Measurements from ENCODE around the gene PTPRD. TPM values are rescaled to one million over a fixed set of nuclear protein-coding genes. Genes with fewer than 3 reads are reported as not detected.

The PTPRD gene
- total and polyA plus RNA-seq, 2 donors (not counting 1 experiment from before 2014, with no cell fraction given) = not detected

- TF ChIP-seq EZH2 (IDR thresholded peaks at IDR 0.05; ENCODE audit: borderline replicate concordance, insufficient read depth, low read depth, low read length, poor library complexity, severe bottlenecking) (no peak), CTCF (IDR thresholded peaks at IDR 0.05) (no peak)
- CTCF ChIA-PET = no interaction called here
These were observed 933.4 kb downstream of the PTPRD start for GRCh38 chr9:9679433-9679832.

GRCh38 chr9:9674461-9674860 lies 938.3 kb downstream of the PTPRD start:
- H2AFZ ChIP-seq (ENCODE audit: insufficient read depth, low read depth, low read length, poor library complexity, severe bottlenecking) = no peak overlapping the region
- H3K79me2 ChIP-seq (ENCODE audit: control insufficient read depth, insufficient read depth, low read length) = no peaks in the 10 kb centered on the region
- DNase-seq (no peak), ATAC-seq (ENCODE audit: low read depth) (no peak)
- Mint-ChIP-seq H3K4me3 (no peak overlapping the region), H3K27ac (no peak overlapping the region), H3K4me1 (no peaks in the 10 kb centered on the region), H3K9me3 (ENCODE audit: insufficient read depth) (no peaks in the 10 kb centered on the region), H3K27me3 (peaks cover 3% of the 10 kb centered on the region)
- H3K36me3 ChIP-seq (replicated peaks in 1 of 2; ENCODE audit: control extremely low read depth in 1 of 2, control insufficient read depth in 1 of 2, extremely low read depth in 1 of 2, insufficient read depth in 2 of 2, low read length in 1 of 2) = no peaks in the 10 kb centered on the region
- no peaks in the 10 kb centered on the region for H4K20me1 ChIP-seq (ENCODE audit: control insufficient read depth, insufficient read depth, low read length, poor library complexity, severe bottlenecking)
- CTCF ChIA-PET = no interaction called here
- intact Hi-C loops (cut with micrococcal nuclease) = no loop called here
- H3K9ac ChIP-seq (ENCODE audit: low read length) = no peak overlapping the region
- no peaks in the 10 kb centered on the region for H3K4me1 ChIP-seq (ENCODE audit: control insufficient read depth in 2 of 2, insufficient read depth in 2 of 2, low read length in 2 of 2)
- H3K27ac ChIP-seq (ENCODE audit: low read length in 2 of 2) = no peak overlapping the region
- POLR2A ChIA-PET = no interaction called here
- no peaks in the 10 kb centered on the region for H3K9me3 ChIP-seq (ENCODE audit: control extremely low read depth in 1 of 3, control insufficient read depth in 2 of 3, insufficient read depth in 1 of 3, low read length in 2 of 3)
- no peak for TF ChIP-seq EZH2 (IDR thresholded peaks at IDR 0.05; ENCODE audit: borderline replicate concordance, insufficient read depth, low read depth, low read length, poor library complexity, severe bottlenecking)
- TF ChIP-seq CTCF (IDR thresholded peaks at IDR 0.05) = no peak
- no peak overlapping the region for H3K4me2 ChIP-seq (replicated peaks; ENCODE audit: low read depth, low read length, poor library complexity, severe bottlenecking)
- no peak overlapping the region for H3K4me3 ChIP-seq (ENCODE audit: control extremely low read depth in 1 of 5, extremely low read depth in 1 of 5, insufficient read depth in 1 of 5, low read depth in 2 of 5, low read length in 4 of 5)
- WGBS (ENCODE audit: insufficient coverage) = no CpG with 5 or more reads among the region's 3 CpGs
- no peaks in the 10 kb centered on the region for H3K27me3 ChIP-seq (replicated peaks in 1 of 4; ENCODE audit: control extremely low read depth in 1 of 4, control insufficient read depth in 3 of 4, insufficient read depth in 4 of 4, low read length in 3 of 4)

More at GRCh38 chr9:9679433-9679832, 933.4 kb downstream of the PTPRD start:
- Histone ChIP-seq H3K27me3 (replicated peaks in 1 of 4; ENCODE audit: control extremely low read depth in 1 of 4, control insufficient read depth in 3 of 4, insufficient read depth in 4 of 4, low read length in 3 of 4) (no peaks in the 10 kb centered on the region), H3K79me2 (ENCODE audit: control insufficient read depth, insufficient read depth, low read length) (no peaks in the 10 kb centered on the region), H3K36me3 (replicated peaks in 1 of 2; ENCODE audit: control extremely low read depth in 1 of 2, control insufficient read depth in 1 of 2, extremely low read depth in 1 of 2, insufficient read depth in 2 of 2, low read length in 1 of 2) (no peaks in the 10 kb centered on the region), H4K20me1 (ENCODE audit: control insufficient read depth, insufficient read depth, low read length, poor library complexity, severe bottlenecking) (no peaks in the 10 kb centered on the region), H3K4me1 (ENCODE audit: control insufficient read depth in 2 of 2, insufficient read depth in 2 of 2, low read length in 2 of 2) (no peaks in the 10 kb centered on the region), H3K4me3 (ENCODE audit: control extremely low read depth in 1 of 5, extremely low read depth in 1 of 5, insufficient read depth in 1 of 5, low read depth in 2 of 5, low read length in 4 of 5) (no peak overlapping the region), H3K27ac (ENCODE audit: low read length in 2 of 2) (no peak overlapping the region), H3K9ac (ENCODE audit: low read length) (no peak overlapping the region), H3K4me2 (replicated peaks; ENCODE audit: low read depth, low read length, poor library complexity, severe bottlenecking) (no peak overlapping the region), H3K9me3 (ENCODE audit: control extremely low read depth in 1 of 3, control insufficient read depth in 2 of 3, insufficient read depth in 1 of 3, low read length in 2 of 3) (no peaks in the 10 kb centered on the region), H2AFZ (ENCODE audit: insufficient read depth, low read depth, low read length, poor library complexity, severe bottlenecking) (no peak overlapping the region)
- DNase-seq (no peak), ATAC-seq (ENCODE audit: low read depth) (no peak)
- WGBS (ENCODE audit: insufficient coverage) = no CpG with 5 or more reads among the region's 3 CpGs
- H3K9me3 Mint-ChIP-seq (ENCODE audit: insufficient read depth) = no peaks in the 10 kb centered on the region
- H3K27ac Mint-ChIP-seq = no peak overlapping the region
- POLR2A ChIA-PET = no interaction called here
- H3K27me3 Mint-ChIP-seq = peaks cover 3% of the 10 kb centered on the region
- no peak overlapping the region for H3K4me3 Mint-ChIP-seq
- H3K4me1 Mint-ChIP-seq = no peaks in the 10 kb centered on the region
- intact Hi-C loops (cut with micrococcal nuclease) = no loop called here

All from B cell (primary cell).